Stomach smooth muscle (tissue), 2 donors: ENCODE data around the gene CRABP2.

Experiments
- H3K27ac ChIP-seq: one replicate; pipeline ENCODE4 v1.7.0; 2013; ENCODE audit warnings: mild to moderate bottlenecking, low read length, inconsistent platforms
- H3K27me3 ChIP-seq, 2 donors: one replicate each; pipeline ENCODE4 v1.7.0; 2013; ENCODE audit warnings: low read length in 2 of 2; ENCODE audit not compliant: insufficient read depth in 2 of 2, control insufficient read depth in 1 of 2
- H3K36me3 ChIP-seq, 2 donors: one replicate each; pipeline ENCODE4 v1.7.0; 2013; ENCODE audit warnings: low read length in 2 of 2; ENCODE audit not compliant: control insufficient read depth in 2 of 2, insufficient read depth in 2 of 2
- H3K4me1 ChIP-seq: one replicate; pipeline ENCODE4 v1.7.0; 2013; ENCODE audit warnings: low read length; ENCODE audit not compliant: control insufficient read depth, insufficient read depth
- H3K4me3 ChIP-seq, 2 donors: one replicate each; pipeline ENCODE4 v1.7.0; 2013; ENCODE audit warnings: low read length in 2 of 2
- H3K9ac ChIP-seq, 2 donors: one replicate each; pipeline ENCODE4 v1.7.0; 2013; ENCODE audit warnings: low read length in 2 of 2, mild to moderate bottlenecking in 1 of 2
- H3K9me3 ChIP-seq, 2 donors: one replicate each; pipeline ENCODE4 v1.7.0; 2013; ENCODE audit warnings: low read length in 2 of 2; ENCODE audit not compliant: control insufficient read depth in 2 of 2
- donor health status: healthy.
- donor health status: Pancreatic carcinoma.

Gene CRABP2

GRCh38 chr1:156708218-156708661, 2.9 kb upstream of the CRABP2 start:
- no peaks in the 10 kb centered on the region for H3K36me3 ChIP-seq
- H3K4me1 ChIP-seq, result peaks cover 57% of the 10 kb centered on the region
- H3K27ac ChIP-seq, result no peak overlapping the region
- no peak overlapping the region for H3K9ac ChIP-seq
- H3K27me3 ChIP-seq, result peaks cover 0 to under 1% of the 10 kb centered on the region in 2 donors
- H3K9me3 ChIP-seq, result no peaks in the 10 kb centered on the region
- H3K4me3 ChIP-seq, result no peak overlapping the region

- no peaks in the 10 kb centered on the region for H3K9me3 ChIP-seq
- no peak overlapping the region for H3K27ac ChIP-seq
- no peak overlapping the region for H3K9ac ChIP-seq
- H3K36me3 ChIP-seq, result no peaks in the 10 kb centered on the region
- H3K4me1 ChIP-seq, result peaks cover 57% of the 10 kb centered on the region
- no peak overlapping the region for H3K4me3 ChIP-seq
- H3K27me3 ChIP-seq, result peaks cover 0 to 3% of the 10 kb centered on the region in 2 donors
Observed at GRCh38 chr1:156707417-156708217, 2.2 kb upstream of the CRABP2 start.

- Histone ChIP-seq H3K36me3 (no peaks in the 10 kb centered on the region), H3K27ac (peak overlapping the region; percentile 67), H3K4me1 (peaks cover 57% of the 10 kb centered on the region), H3K9ac (peak overlapping the region; percentile 71 to 76), H3K27me3 (peaks cover 0 to 3% of the 10 kb centered on the region in 2 donors), H3K9me3 (no peaks in the 10 kb centered on the region), H3K4me3 (peak overlapping the region; percentile 63 to 74)
Observed at GRCh38 chr1:156706657-156707416, 1.5 kb upstream of the CRABP2 start.

- Histone ChIP-seq H3K27ac (peak overlapping the region; percentile 67), H3K9ac (peak overlapping the region; percentile 71 to 76), H3K4me1 (peaks cover 57% of the 10 kb centered on the region), H3K36me3 (no peaks in the 10 kb centered on the region), H3K4me3 (peak overlapping the region; percentile 63 to 74), H3K27me3 (peaks cover 0 to 9% of the 10 kb centered on the region in 2 donors), H3K9me3 (no peaks in the 10 kb centered on the region)
Observed at GRCh38 chr1:156705918-156706656, 704 bp upstream of the CRABP2 start.

GRCh38 chr1:156704930-156705320, 458 bp downstream of the CRABP2 start:
- Histone ChIP-seq H3K27me3 (peaks cover 0 to 14% of the 10 kb centered on the region in 2 donors), H3K4me1 (peaks cover 48% of the 10 kb centered on the region), H3K27ac (no peak overlapping the region)

GRCh38 chr1:156704166-156704711, 1.1 kb downstream of the CRABP2 start:
- H3K4me3 ChIP-seq, result peak overlapping the region in 1 of 2 donors; percentile 74
- peaks cover under 1 to 14% of the 10 kb centered on the region in 2 donors for H3K27me3 ChIP-seq

More at GRCh38 chr1:156704930-156705320, 458 bp downstream of the CRABP2 start:
- H3K9ac ChIP-seq, result peak overlapping the region; percentile 36 to 76
- H3K4me3 ChIP-seq, result peak overlapping the region; percentile 63 to 74
- H3K36me3 ChIP-seq, result no peaks in the 10 kb centered on the region
- no peaks in the 10 kb centered on the region for H3K9me3 ChIP-seq

GRCh38 chr1:156703741-156704140, 1.6 kb downstream of the CRABP2 start:
- H3K4me3 ChIP-seq, result no peak overlapping the region
- H3K4me1 ChIP-seq, result peaks cover 37% of the 10 kb centered on the region
- H3K27ac ChIP-seq, result no peak overlapping the region
- H3K9me3 ChIP-seq, result no peaks in the 10 kb centered on the region
- peaks cover 3 to 14% of the 10 kb centered on the region in 2 donors for H3K27me3 ChIP-seq
- H3K9ac ChIP-seq, result no peak overlapping the region
- H3K36me3 ChIP-seq, result no peaks in the 10 kb centered on the region

More at GRCh38 chr1:156704166-156704711, 1.1 kb downstream of the CRABP2 start:
- peaks cover 41% of the 10 kb centered on the region for H3K4me1 ChIP-seq
- H3K9me3 ChIP-seq, result no peaks in the 10 kb centered on the region
- H3K9ac ChIP-seq, result no peak overlapping the region
- H3K36me3 ChIP-seq, result no peaks in the 10 kb centered on the region
- no peak overlapping the region for H3K27ac ChIP-seq

- H3K4me1 ChIP-seq, result peaks cover 34% of the 10 kb centered on the region
- H3K4me3 ChIP-seq, result no peak overlapping the region
- H3K27ac ChIP-seq, result no peak overlapping the region
- no peaks in the 10 kb centered on the region for H3K9me3 ChIP-seq
- H3K36me3 ChIP-seq, result no peaks in the 10 kb centered on the region
- H3K27me3 ChIP-seq, result peaks cover 3 to 14% of the 10 kb centered on the region in 2 donors
- H3K9ac ChIP-seq, result no peak overlapping the region
Observed at GRCh38 chr1:156703336-156703735, 2.0 kb downstream of the CRABP2 start.

- Histone ChIP-seq H3K4me3 (no peak overlapping the region), H3K9ac (no peak overlapping the region), H3K27ac (no peak overlapping the region), H3K9me3 (no peaks in the 10 kb centered on the region), H3K27me3 (peaks cover 3 to 16% of the 10 kb centered on the region in 2 donors), H3K36me3 (no peaks in the 10 kb centered on the region), H3K4me1 (peaks cover 18% of the 10 kb centered on the region)
Observed at GRCh38 chr1:156700736-156701531, 4.4 kb downstream of the CRABP2 start.
